Chondrocyte (in vitro differentiated cells): ENCODE data around the gene TASP1. TPM values are rescaled to one million over a fixed set of nuclear protein-coding genes. Genes with fewer than 3 reads are reported as not detected.

Experiments used
- DNase-seq: peaks from one replicate; pipeline ENCODE4 v3.0.0; 2021; ENCODE audit warnings: mixed read lengths, low spot score
- H3K27ac Mint-ChIP-seq: one replicate; pipeline ENCODE4 v1.8.0; 2021; ENCODE audit warnings: mild to moderate bottlenecking, moderate library complexity, mixed read lengths; ENCODE audit not compliant: unreplicated experiment
- H3K27me3 Mint-ChIP-seq: 2 replicates; pipeline ENCODE4 v1.8.0; 2021; ENCODE audit warnings: low read depth, mixed read lengths
- H3K36me3 Mint-ChIP-seq: 2 replicates; pipeline ENCODE4 v1.8.0; 2021; ENCODE audit warnings: low read depth, mixed read lengths
- H3K4me1 Mint-ChIP-seq: 2 replicates; pipeline ENCODE4 v1.8.0; 2021; ENCODE audit warnings: low read depth, mild to moderate bottlenecking, mixed read lengths
- H3K4me3 Mint-ChIP-seq: one replicate; pipeline ENCODE4 v1.8.0; 2021; ENCODE audit warnings: mild to moderate bottlenecking, moderate library complexity, mixed read lengths; ENCODE audit not compliant: unreplicated experiment
- H3K9me3 Mint-ChIP-seq: 2 replicates; pipeline ENCODE4 v1.8.0; 2021; ENCODE audit warnings: low read depth, mixed read lengths
- total RNA-seq: library from RNA; stranded (reverse); gene quantifications from 3 replicates; pipeline ENCODE4 v1.2.1, GENCODE V29; 2021
- TF ChIP-seq, protein P1 (sequence below): fragments of 200-600 bp; sonication (generic); IDR thresholded peaks from 2 replicates; pipeline ENCODE4 v1.5.0; 2021; ENCODE audit warnings: antibody characterized with exemption, mild to moderate bottlenecking, moderate library complexity

The TASP1 gene
- total RNA-seq, 1 donor from 2014 or later = 9.0 TPM

DNA sequence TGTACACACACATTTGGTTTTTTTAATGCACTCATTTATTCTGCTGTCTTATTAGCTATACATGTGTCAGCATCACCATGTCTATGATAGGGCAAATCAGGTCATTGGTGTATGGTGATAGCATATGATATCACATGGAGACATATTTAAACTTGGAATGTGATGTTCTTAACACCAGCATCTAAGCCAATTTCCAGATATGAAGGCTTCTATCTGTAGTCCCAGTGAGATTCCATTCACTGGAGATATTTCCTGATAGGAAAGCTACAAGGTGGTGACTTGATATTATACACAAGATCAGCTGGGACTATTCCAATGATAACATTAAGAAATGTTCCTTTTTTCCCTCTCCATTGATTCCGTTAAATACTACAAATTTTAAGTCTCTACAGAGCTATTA lies 89.3 kb downstream of the TASP1 start:
- Mint-ChIP-seq H3K9me3 (no peaks in the 10 kb centered on the region), H3K4me3 (no peak overlapping the region)
- TF ChIP-seq, protein P1, sequence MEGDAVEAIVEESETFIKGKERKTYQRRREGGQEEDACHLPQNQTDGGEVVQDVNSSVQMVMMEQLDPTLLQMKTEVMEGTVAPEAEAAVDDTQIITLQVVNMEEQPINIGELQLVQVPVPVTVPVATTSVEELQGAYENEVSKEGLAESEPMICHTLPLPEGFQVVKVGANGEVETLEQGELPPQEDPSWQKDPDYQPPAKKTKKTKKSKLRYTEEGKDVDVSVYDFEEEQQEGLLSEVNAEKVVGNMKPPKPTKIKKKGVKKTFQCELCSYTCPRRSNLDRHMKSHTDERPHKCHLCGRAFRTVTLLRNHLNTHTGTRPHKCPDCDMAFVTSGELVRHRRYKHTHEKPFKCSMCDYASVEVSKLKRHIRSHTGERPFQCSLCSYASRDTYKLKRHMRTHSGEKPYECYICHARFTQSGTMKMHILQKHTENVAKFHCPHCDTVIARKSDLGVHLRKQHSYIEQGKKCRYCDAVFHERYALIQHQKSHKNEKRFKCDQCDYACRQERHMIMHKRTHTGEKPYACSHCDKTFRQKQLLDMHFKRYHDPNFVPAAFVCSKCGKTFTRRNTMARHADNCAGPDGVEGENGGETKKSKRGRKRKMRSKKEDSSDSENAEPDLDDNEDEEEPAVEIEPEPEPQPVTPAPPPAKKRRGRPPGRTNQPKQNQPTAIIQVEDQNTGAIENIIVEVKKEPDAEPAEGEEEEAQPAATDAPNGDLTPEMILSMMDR = no peak

DNA sequence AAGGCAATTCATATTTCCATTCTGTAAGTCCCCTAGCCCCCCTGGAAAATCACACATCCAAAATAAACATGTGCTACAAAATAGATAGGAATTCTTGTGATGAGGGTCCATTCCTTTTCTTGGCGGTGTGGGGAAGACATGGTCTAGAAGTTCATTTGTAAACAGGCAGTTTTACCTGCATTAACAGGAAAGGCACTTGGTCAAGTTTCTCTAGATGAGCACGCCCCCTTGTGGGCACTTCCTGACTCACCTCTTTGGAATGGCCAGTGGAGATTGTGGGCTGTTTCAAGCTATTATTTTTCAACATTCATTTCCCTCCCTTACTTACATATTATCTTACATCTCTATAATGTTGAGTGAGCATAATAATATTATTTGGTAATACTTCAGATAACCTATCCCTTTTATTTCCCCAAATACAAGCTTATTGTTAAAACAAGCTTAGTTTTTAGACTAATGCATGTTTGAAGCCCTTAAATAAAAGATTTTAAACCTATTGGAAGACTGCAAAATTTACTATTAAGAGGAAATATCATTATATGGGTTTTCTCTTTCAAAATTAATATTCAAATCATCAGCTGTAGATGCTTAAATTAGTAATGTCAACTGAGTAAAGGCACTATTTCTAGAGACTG lies 92.1 kb downstream of the TASP1 start:
- Mint-ChIP-seq H3K9me3 (no peaks in the 10 kb centered on the region), H3K27me3 (no peaks in the 10 kb centered on the region), H3K4me1 (peaks cover 17% of the 10 kb centered on the region), H3K27ac (no peak overlapping the region), H3K36me3 (no peaks in the 10 kb centered on the region), H3K4me3 (no peak overlapping the region)
- DNase-seq = no peak
- TF ChIP-seq, protein P1 = peak; percentile 92

More for the DNA sequence above, 89.3 kb downstream of the TASP1 start:
- Mint-ChIP-seq H3K27ac (no peak overlapping the region), H3K4me1 (peaks cover 17% of the 10 kb centered on the region), H3K27me3 (no peaks in the 10 kb centered on the region), H3K36me3 (peaks cover 2% of the 10 kb centered on the region)
- no peak for DNase-seq

DNA sequence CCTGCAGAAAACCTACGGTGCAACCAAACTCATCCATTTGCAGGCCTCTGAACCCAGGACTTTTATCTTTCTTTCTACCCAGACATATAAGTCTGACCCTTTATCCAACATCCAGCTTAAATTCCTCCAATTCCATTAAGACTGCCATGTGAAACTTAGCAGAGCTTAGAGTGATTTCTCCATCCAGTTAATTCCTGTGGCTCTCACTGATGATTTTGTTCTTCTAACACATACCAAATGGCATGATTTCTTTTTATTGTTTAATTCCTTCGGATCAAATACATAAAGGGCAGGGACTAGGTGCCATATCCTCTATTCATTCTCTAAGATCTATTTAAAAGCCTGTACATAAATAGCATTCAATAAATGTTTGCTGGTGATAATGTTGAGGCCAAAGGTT lies 92.9 kb downstream of the TASP1 start:
- DNase-seq = no peak
- Mint-ChIP-seq H3K4me1 (peaks cover 17% of the 10 kb centered on the region), H3K27ac (no peak overlapping the region), H3K36me3 (no peaks in the 10 kb centered on the region), H3K27me3 (no peaks in the 10 kb centered on the region), H3K9me3 (no peaks in the 10 kb centered on the region), H3K4me3 (no peak overlapping the region)
- TF ChIP-seq, protein P1 = no peak

DNA sequence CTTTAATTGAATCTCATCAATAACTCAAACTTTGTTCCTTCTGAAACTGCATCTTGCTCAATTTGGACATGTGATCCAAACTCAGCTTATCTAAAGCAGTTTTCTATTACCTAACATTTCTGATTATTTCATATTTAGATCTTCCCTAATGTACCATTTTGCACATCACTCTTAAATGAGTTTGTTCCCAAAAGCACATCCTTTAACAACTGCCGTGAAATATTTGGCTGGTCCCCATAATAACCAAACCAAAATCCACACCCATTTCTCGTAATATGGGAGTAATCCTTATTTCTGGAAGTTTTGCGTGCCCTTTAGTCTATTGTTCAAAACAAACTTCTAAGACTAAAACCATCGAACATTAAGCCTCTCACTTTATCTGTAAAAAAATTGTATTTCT lies 94.9 kb downstream of the TASP1 start:
- DNase-seq = no peak
- no peaks in the 10 kb centered on the region for H3K27me3 Mint-ChIP-seq
- H3K36me3 Mint-ChIP-seq = no peaks in the 10 kb centered on the region
- TF ChIP-seq, protein P1 = no peak
- H3K9me3 Mint-ChIP-seq = no peaks in the 10 kb centered on the region
- no peak overlapping the region for H3K4me3 Mint-ChIP-seq
- no peak overlapping the region for H3K27ac Mint-ChIP-seq
- peaks cover 17% of the 10 kb centered on the region for H3K4me1 Mint-ChIP-seq

DNA sequence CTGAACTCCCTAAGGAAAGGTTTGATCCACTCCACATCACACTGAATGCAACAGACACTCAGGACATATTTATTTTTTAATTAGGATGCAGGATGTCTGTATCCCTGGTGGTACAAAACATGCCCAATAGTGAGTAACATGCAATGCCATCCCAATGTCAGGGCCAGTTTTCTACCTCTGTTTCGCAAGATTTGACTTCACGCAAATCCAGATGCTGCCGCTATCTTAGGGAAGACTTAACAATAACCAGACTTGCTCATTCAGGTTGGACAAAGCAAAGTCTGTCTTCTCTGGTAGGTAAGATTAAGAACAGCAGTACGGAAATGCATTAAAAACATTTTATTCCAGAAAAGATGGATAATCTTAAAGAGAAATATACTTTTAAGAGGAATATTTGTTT lies 103.1 kb downstream of the TASP1 start:
- H3K27ac Mint-ChIP-seq = no peak overlapping the region
- no peak overlapping the region for H3K4me3 Mint-ChIP-seq
- H3K4me1 Mint-ChIP-seq = no peaks in the 10 kb centered on the region
- peaks cover 5% of the 10 kb centered on the region for H3K36me3 Mint-ChIP-seq
- DNase-seq = no peak
- no peaks in the 10 kb centered on the region for H3K27me3 Mint-ChIP-seq
- H3K9me3 Mint-ChIP-seq = no peaks in the 10 kb centered on the region
- TF ChIP-seq, protein P1 = no peak
